SH-SY5Y (cell line): ENCODE results near the gene TMEM234.

ENCODE experiments used
- GATA2 ChIP-seq: IDR thresholded peaks from 2 replicates; pipeline ENCODE4 v1.6.1; 2011; ENCODE audit warnings: mild to moderate bottlenecking, low read depth, low read length
- GATA3 ChIP-seq: IDR thresholded peaks from 2 replicates; pipeline ENCODE4 v1.6.1; 2011; ENCODE audit warnings: low read depth, mild to moderate bottlenecking, low read length, moderate library complexity

DNA sequence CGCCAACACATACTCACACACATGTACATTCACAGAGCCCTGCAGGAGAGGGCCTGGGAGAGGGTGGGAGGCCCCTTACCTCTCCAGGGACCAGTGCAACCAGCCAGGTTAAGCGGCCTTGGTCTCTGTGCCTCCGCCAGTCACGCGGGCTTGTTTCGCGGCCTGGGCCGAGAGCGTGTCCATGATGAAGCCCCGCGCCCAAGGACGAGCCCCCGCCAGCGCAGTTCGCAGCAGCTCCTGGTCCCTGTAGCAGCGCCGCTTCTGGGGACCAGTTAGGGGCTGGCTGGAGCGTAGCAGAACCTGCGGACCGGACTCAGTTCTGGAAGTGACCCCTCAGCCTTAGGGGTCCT, 17.6 kb upstream of the TMEM234 start:
- TF ChIP-seq GATA3: no peak
- TF ChIP-seq GATA2: no peak
